NOMO-1 treated with dmso at 0.1 percent for 144 hours (cell line): ENCODE measurements around the gene UGT1A5.
"Not testable (repeated sequence)": the region's sequence is repeated elsewhere in the genome, so short reads cannot be mapped to it uniquely, and the experiment has no call there.

Source experiments
- DNase-seq: peaks from one replicate; lab custom pipeline; 2025; ENCODE audit not compliant: unreplicated experiment; lab: John Stamatoyannopoulos, UW

The UGT1A5 gene

DNA sequence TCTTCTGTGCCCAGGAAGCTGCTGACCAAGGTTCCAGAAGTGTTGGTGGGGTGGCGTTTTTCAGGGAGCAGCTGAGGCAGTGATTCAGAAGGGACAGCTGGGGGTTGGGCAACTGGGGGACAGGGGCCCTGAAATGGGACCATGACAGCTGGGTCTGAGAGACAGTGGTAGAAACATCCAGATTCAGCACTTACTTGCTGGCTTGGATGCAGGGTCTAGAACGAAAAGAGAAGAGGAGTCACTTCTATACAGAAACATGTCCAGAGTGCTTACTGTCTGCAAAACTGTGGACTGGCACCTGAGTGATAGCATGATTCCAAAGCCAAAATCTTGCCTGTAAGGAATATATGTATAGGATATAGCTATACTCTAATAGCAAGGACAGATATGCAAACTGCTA is 33.1 kb downstream of the UGT1A5 start:
- not testable (repeated sequence) for DNase-seq

DNA sequence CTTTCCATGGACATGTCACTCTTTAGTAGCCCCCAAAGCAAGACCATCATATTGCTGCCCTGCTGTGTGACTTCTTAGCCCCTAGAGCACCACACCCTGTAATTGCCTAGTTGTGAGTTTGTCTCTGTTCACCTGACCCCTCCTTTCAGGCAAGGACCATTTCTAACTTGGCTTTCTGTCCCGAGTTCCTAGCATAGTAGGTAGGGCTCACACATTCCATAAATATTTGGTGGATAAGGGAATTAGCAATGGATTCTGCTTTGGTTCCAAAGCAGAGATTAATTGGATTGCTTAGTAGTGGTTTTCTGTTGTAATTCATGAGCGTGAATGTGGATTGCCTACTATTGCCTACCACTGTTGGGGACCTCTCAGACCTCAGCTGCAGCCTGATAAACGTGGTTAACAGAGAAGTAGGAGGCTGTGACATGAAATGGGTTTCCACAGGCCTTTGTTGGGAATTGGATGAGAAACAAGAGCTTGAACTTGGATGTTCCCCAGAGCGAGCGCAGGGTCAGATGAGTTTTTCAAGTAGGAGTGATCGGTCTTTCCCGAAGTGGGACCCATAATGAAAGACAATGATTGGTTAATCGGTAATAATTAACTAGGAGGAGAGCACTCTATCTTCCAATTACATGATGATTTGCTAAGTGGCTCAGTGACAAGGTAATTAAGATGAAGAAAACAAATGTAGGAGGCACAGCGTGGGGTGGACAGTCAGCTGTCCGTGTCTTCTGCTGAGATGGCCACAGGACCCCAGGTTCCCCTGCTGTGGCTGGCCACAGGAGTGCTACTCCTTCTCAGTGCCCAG is 34.0 kb downstream of the UGT1A5 start:
- DNase-seq: no peak

DNA sequence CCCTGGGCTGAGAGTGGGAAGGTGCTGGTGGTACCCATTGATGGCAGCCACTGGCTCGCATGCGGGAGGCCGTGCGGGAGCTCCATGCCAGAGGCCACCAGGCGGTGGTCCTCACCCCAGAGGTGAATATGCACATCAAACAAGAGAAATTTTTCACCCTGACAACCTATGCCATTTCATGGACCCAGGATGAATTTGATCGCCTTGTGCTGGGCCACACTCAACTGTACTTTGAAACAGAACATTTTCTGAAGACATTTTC is 34.5 kb downstream of the UGT1A5 start:
- DNase-seq: no peak

DNA sequence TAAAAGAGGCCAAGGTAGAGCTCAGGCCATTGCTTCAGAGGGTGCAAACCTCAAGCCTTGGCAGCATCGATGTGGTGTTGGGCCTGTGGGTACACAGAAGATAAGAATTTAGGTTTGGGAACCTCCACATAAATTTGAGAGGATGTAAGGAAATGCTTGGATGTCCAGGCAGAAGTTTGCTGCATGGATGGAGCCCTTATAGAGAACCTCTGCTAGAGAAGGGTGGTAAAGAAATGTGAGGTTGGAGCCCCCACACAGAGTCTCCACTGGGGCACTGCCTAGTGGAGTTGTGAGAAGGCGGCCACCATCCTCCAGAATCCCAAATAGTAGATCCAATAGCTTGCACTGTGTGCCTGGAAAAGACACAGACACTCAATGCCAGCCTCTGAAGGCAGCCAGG is 38.0 kb downstream of the UGT1A5 start:
- not testable (repeated sequence) for DNase-seq

DNA sequence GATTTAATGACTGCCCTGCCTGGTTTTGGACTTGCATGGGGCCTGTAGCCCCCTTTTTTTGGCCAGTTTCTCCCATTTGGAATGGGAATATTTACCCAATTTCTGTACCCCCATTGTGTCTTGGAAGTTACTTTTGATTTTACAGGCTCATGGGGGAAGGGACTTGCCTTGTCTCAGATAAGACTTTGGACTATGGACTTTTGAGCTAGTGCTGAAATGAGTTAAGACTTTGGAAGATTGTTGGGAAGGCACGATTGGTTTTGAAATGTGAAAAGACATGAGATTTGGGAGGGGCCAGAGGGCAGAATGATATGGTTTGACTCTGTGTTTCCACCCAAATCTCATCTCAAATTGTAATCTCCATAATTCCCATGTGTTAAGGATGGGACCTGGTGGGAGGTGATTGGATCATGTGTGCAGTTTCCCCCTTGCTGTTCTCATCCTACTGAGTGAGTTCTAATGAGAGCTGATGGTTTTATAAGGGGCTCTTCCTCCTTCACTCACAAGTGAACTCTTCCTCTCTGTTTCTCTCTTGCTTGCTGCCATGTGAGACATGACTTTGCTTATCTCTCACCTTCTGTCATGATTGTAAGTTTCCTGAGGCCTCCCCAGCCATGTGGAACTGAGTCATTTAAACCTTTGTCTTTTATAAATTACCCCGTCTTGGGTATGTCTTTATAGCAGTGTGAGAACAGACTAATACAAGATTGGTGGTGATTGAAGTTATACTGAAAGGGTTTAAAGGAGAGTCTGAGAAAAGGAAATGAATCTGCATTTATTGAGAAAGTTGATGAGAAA is 38.7 kb downstream of the UGT1A5 start:
- DNase-seq: not testable (repeated sequence)

DNA sequence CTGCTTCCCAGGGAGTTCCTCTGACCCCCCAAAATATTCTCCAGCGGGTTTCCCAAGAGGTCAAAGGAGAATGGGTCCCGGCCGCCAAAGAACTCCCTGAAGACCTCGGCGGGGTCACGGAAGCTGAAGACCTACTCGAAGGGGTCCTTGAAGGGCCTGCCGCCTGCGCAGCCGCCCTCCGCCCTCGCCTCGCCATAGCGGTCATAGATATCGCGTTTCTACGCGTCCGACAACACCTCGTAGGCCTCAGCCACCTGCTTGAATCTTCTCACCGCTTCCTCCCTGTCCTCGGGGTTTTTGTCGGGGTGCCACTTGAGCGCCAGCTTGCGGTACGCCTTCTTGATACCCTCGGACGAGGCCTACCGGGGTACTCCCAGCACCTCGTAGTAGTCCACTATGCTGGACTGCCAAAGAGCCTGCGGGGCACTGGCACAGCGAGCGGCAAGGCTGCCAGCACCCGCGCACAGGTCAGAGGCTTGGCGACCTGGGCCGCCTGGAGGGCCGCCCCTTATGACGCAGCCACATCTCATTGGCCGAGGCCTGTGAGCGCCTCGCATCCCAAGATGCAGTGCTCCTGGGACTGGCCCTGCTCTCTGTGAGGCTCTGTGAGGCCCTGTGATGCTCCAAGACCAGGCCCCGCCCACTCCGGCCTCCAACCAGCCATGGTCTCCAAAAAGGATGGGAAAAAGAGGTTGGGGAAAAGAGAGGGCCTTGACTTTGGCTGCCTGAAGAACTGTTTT is 42.3 kb downstream of the UGT1A5 start:
- DNase-seq: no peak

DNA sequence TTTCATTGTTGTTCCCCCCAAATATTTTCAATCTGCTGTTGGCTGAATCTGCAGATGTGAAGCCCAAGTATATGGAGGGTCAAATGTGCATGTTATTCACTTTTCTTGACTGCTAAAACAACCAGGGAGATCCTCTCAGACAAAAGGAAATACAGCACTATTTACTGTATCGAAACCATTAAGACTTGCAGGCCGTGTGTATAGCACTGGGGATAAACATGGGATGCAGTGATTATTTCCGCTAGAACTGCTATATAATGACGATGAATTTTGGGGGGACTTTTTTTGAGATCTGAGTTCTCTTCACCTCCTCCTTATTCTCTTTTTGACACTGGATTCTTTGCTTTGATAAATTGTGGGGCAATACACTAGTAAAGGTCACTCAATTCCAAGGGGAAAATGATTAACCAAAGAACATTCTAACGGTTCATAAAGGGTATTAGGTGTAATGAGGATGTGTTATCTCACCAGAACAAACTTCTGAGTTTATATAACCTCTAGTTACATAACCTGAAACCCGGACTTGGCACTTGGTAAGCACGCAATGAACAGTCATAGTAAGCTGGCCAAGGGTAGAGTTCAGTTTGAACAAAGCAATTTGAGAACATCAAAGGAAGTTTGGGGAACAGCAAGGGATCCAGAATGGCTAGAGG is 43.8 kb downstream of the UGT1A5 start:
- DNase-seq: no peak

DNA sequence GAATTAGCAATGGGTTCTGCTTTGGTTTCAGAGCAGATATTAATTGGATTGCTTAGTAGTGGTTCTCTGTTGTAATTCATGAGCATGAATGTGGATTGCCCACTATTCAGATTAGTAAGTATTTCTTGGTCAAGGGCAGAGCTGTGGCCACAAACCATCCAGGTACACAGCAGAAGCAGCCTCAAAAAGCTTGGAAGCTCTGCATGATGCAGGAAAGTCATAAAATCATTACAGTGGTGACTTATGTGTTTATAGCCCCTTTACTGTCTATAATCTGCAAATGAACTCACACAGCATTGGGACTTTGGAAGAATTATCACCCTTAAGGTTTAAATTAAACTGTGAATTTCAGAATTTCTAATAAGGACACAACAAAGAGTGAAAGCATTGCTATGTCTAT is 45.4 kb downstream of the UGT1A5 start:
- DNase-seq: no peak

DNA sequence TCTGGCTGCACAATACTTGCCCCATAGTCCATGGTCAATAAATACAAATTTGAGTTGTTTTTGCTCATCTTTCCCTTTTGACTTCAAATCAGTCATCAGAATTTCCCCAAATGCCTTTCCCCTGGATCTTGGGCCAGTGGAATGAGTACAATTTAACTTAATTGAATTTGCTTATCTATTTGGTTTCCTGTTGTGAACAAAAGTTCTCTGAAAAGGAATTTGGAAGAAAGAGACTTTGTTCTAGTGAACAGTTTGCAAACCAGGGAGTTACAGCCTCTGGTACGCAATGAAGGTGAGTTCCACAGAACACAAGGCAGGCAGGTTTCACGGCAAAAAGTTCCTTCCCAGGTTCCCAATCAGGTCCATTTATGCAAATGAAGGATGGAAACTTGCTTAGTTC is 46.1 kb downstream of the UGT1A5 start:
- no peak for DNase-seq

DNA sequence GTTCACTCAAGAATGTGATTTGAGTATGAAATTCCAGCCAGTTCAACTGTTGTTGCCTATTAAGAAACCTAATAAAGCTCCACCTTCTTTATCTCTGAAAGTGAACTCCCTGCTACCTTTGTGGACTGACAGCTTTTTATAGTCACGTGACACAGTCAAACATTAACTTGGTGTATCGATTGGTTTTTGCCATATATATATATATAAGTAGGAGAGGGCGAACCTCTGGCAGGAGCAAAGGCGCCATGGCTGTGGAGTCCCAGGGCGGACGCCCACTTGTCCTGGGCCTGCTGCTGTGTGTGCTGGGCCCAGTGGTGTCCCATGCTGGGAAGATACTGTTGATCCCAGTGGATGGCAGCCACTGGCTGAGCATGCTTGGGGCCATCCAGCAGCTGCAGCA is 47.3 kb downstream of the UGT1A5 start, which contains the start of gene UGT1A1:
Gene UGT1A1 (plus strand): TSS at position 228 of the 400 bp plus-strand sequence. CDS start 18 bp downstream, at position 246.
- no peak for DNase-seq

DNA sequence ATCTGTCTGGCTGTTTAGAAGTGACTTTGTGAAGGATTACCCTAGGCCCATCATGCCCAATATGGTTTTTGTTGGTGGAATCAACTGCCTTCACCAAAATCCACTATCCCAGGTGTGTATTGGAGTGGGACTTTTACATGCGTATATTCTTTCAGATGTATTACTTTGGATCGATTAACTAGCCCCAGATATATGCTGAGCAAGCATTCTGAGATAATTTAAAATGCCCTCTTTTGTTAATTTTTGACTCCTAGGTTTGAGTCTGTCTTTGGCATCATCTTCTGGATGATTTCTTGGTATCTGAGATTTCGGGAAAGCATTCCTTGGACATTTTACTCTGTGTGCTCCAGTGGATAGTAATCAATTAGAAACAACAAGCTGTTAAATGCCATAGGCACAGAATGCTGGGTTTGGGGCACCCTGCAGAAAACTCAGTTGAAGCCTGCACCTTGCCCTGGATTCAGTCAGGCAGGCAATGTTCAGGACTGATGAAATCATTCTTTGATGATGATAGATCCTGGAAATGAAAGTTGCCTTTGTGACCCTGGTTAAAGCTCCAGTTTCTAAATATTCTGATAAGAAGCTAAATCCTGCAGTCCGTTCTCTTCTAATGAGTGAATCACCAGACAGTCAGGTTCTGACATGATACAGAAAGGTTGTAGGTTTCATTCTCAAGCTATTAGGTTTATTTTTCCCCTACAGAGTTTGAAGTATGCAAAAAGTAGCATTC is 48.5 kb downstream of the UGT1A5 start:
- DNase-seq: no peak

DNA sequence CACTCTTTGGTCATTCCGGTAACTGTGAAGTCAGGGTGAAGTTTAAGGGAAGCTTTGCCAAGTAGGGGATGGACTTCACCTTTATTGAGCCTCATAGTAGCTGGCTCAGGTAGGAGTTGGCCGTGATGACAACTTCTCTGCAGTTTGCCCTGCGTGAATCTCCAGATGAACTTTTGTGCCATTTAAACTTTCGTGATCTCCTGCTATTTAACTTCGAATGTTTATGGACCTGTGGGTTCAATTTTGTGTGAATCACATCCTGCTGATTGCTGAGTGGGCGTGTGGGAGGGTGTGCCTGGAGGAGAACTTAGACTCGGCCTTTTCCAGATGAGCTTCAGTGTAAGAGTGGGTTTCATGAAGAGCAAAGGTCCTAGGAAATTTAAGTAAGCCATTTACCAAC is 51.6 kb downstream of the UGT1A5 start:
- no peak for DNase-seq

DNA sequence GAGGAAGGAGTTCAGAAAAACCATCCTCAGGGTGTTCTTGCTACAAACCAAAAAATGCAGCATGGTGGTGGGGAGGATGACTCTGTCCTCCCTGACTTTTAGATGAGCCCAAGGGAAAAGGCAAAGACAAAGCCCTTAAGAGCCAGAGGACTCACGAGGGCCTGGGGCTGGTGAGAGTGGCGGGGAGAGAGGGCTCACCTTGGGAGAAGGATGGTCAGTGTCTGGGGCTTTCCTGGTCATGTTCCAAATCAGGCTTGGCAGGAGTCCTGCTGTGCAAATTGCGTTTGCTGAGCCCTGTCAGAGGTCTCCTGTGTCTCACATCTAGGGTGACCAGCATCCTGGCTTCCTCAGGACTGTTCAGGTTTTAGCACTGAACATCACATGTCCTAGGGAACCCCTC is 52.1 kb downstream of the UGT1A5 start:
- DNase-seq: no peak

DNA sequence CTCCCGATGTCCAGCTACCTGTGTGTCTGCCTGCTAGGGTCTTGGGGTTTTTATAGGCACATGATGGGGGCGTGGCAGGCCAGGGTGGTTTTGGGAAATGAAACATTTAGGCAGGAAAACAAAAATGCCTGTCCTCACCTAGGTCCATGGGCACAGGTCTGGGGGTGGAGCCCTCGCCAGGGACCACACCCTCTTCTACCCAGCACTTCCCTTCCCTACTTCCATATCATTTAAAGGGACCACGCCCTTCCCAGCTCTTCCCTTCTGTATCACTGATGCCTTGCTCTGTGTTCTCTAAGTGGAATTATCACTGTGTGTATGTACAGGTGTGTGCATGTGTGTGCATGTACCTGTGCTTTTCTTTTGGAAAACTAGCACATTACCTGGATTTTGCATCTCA is 53.7 kb downstream of the UGT1A5 start:
- no peak for DNase-seq

DNA sequence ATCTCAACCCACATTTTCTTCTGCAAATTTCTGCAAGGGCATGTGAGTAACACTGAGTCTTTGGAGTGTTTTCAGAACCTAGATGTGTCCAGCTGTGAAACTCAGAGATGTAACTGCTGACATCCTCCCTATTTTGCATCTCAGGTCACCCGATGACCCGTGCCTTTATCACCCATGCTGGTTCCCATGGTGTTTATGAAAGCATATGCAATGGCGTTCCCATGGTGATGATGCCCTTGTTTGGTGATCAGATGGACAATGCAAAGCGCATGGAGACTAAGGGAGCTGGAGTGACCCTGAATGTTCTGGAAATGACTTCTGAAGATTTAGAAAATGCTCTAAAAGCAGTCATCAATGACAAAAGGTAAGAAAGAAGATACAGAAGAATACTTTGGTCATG is 55.4 kb downstream of the UGT1A5 start:
- no peak for DNase-seq

DNA sequence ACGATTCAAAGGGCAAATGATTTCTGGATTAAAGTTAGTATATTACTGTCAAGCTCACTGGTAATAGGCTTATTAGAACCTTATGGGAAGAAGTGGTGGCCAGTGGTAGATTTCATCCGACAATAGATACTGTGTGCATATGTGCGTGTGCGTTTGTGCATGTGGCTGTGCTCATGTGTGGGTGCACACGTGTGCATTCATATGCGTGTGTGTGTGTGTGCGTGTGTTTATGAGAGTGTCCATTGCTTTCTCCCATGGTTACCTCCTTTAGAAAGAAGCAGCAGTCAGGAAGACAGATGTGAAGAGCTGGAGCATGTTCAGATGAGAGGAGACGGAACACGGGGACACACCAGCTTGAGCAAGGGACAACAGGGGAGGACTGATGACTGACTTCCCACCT is 56.6 kb downstream of the UGT1A5 start:
- DNase-seq: no peak

DNA sequence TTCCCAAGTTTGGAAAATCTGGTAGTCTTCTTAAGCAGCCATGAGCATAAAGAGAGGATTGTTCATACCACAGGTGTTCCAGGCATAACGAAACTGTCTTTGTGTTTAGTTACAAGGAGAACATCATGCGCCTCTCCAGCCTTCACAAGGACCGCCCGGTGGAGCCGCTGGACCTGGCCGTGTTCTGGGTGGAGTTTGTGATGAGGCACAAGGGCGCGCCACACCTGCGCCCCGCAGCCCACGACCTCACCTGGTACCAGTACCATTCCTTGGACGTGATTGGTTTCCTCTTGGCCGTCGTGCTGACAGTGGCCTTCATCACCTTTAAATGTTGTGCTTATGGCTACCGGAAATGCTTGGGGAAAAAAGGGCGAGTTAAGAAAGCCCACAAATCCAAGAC is 59.4 kb downstream of the UGT1A5 start:
- DNase-seq: no peak

DNA sequence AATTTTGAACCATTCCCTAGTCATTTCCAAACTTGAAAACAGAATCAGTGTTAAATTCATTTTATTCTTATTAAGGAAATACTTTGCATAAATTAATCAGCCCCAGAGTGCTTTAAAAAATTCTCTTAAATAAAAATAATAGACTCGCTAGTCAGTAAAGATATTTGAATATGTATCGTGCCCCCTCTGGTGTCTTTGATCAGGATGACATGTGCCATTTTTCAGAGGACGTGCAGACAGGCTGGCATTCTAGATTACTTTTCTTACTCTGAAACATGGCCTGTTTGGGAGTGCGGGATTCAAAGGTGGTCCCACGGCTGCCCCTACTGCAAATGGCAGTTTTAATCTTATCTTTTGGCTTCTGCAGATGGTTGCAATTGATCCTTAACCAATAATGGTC is 59.9 kb downstream of the UGT1A5 start:
- no peak for DNase-seq

DNA sequence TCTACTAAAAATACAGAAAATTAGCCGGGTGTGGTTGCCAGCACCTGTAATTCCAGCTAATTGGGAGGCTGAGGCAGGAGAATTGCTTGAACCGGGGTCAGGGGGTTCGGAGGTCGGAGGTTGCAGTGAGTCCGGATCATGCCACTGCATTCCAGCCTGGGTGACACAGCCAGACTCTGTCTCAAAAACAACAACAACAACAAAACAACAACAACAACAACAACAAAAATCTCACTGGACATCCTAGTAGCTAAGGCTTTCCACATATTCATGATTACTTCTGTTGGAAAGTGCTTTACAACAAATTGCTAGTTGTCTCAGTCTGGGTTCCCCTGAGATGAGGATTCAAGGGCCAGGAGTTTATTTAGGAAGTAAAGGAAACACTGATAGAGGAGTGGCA is 61.1 kb downstream of the UGT1A5 start:
- no peak for DNase-seq

DNA sequence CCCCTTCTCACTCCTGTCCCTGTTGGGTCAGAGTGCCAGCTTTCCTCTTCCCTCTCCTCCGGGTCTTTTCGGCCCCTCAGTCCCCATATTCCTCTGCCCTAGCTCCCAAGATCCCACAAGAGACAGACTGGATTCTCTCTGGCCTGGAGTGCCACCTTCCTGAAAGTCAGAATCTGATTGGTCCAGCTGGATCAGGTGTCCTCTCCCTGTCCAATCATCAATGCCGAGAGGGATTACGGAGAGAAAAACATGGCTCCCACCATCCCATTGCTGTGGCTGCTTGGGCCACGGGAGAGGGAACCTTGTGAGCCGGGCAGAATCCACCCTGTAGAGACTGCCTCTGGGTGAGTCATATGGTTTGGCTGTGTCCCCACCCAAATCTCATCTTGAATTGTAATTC is 62.7 kb downstream of the UGT1A5 start:
- no peak for DNase-seq

DNA sequence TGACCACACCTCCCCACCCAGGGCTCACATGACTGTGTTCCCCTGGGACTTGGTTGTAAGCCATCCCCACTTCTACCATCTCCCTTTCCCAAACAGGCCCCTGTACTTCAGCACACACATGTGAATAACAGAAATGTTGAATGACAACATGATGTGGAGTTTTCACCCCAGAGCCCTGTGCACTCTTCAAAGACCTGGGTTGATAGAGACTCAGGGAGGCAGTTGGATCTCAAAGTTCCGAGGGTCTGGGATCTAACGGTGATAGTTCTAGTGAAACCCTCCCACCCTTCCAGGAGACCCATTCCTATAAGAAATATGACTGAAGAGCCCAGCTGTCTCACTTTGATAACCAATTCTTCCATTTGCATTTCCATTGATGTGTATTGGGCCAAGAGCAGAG is 65.3 kb downstream of the UGT1A5 start, which contains the start of gene MROH2A:
Gene MROH2A (plus strand): TSS at position 301 of the 400 bp plus-strand sequence. CDS start 1,029 bp downstream, outside the sequence.
- DNase-seq: no peak
